HG03280 (cell line): ENCODE data around the gene ZNF580.

Experiments
- ATAC-seq: cut with Tn5 transposase; IDR thresholded peaks from one replicate; pipeline ENCODE4 v1.9.1; 2021; ENCODE audit warnings: mild to moderate bottlenecking, moderate library complexity; ENCODE audit not compliant: unreplicated experiment

The ZNF580 gene

GRCh38 chr19:55656988-55657747 is 16.4 kb downstream of the ZNF580 start:
- no peak for ATAC-seq

DNA sequence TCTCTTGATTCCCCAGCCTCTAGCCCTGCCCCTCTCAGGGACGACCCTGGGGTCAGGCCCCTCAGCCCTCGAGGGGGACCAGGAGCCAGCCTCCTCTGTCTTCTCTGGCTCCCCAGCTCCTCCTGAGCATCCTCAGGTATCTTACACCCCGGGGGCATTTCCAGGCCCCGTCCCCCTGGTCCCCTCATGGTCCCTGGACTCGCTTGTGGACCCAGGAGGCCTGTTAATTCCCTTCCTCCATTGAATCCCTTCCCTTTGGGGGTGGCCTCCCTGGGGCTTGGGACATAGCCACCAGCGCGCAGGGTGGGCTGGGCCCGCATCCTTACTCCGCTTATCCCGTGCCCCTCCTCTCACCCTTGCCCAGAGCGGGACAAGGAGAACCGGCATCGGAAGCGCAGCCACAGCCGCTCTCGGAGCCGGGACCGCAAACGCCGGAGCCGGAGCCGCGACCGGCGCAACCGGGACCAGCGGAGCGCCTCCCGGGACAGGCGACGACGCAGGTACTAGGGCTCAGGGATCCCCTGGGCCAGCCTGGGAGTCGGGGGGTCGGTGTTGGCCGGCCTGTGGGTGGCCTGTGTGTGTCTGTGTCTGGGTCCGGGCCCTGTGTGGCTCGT is 18.2 kb downstream of the ZNF580 start:
- no peak for ATAC-seq

DNA sequence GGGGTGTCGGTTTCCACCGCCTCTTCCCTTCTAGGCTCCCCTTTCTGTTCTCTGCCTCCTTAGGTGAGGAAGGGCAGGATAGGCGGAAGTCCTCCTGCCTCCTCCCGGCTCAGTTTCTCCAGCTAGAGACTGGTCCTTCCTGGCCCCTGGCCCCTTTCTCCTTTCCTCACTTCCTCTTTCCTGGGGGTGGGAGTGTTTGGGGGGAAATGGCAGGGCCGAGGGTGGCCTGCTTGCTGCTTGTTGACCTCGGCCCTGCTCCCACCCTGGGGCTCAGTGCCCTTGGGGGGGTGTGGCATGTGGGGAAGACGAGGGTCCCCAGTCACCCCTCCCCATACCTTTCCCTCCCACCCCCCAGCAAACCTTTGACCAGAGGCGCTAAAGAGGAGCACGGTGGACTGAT is 19.0 kb downstream of the ZNF580 start:
- ATAC-seq = no peak

GRCh38 chr19:55660404-55660803 is 19.6 kb downstream of the ZNF580 start:
- ATAC-seq = no peak

DNA sequence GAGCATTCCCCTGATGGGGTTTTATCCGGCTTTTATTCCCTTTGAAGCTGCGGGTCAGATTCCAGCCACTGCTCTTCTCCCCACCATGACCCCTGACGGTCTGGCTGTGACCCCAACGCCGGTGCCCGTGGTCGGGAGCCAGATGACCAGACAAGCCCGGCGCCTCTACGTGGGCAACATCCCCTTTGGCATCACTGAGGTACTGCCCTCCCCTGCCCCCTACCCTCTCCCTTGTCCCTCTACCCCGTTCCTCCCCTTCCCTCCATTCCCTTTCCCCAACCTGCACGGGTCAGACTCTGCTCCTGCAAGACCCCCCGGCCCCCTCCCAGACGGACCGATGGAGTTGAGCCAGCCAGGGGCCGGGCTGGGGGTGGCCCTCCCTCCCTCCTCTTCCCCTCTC is 20.2 kb downstream of the ZNF580 start:
- ATAC-seq = no peak

DNA sequence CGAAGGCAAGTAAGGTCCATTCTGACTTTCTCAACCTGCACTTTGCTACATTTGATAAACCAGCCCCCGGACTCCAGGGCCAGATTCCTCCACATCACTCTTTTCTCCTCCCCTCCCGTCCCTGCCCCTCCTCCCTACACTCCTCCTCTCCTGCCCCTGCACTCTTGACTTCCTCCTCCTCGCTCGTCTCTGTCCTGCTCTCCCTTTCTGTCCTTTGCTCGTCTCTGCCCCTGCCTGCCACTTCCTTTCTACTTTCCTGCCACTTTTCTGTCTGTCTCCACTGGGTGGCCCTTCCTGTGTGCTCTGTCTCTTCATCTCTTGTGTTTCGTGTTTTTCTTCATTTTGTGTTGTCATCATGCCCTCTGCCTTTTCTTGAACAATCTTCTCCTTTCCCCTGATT is 21.0 kb downstream of the ZNF580 start:
- ATAC-seq = no peak

- ATAC-seq = no peak
These were observed 23.2 kb downstream of the ZNF580 start for GRCh38 chr19:55663846-55664536.

DNA sequence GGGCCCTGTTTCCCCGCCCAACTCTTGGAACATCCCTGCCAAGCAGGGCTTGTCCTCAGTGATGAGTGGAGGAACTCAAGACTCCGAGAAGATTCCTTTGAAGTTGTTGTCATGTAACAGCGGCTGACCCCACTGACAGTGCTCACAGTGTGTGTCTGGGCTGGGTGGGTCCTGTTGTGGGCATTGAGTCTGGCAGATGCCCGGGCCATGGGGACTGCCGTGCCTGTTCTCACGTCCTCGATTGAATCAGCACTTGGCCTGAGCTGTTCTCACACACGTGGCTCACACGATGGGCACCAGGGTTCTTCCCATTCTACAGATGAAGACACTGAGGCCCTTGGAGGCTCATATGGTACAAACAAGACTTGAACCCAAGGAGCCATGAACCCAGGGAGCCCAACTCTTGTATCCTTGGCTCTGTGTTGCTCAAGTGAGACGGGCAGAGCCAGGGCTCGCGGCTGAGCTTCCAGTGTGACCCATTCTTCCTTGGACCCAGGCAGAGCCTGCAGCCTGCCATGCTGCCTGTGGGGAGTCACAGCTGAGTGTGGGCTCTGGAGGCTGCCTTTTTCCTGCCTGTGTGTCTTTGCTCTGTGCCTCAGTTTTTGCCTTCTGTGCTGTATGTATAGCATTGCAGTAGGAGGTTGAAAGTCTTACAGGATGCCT is 25.7 kb downstream of the ZNF580 start:
- ATAC-seq = no peak

- ATAC-seq = no peak
These were observed 26.2 kb downstream of the ZNF580 start for GRCh38 chr19:55667006-55667381.

DNA sequence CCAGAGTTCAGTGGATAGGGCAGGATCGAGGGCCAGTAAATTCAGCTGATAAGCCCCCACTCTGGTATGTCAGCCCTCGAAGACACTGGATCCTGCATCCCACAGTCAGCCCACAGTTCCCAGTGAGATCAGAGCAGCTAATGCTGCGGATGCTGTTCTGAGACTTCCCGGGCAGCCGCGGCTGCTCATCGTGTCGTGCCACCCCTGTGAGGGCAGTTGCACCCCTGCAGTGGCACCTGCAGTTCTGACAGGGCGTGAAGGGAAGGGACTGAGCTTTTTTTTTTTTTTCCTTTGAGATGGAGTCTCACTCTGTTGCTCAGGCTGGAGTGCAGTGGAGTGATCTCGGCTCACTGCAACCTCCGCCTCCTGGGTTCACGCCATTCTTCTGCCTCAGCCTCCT is 26.7 kb downstream of the ZNF580 start:
- no peak for ATAC-seq

GRCh38 chr19:55667958-55668357 is 27.2 kb downstream of the ZNF580 start:
- no peak for ATAC-seq

GRCh38 chr19:55668603-55669348 is 28.0 kb downstream of the ZNF580 start:
- ATAC-seq = no peak

DNA sequence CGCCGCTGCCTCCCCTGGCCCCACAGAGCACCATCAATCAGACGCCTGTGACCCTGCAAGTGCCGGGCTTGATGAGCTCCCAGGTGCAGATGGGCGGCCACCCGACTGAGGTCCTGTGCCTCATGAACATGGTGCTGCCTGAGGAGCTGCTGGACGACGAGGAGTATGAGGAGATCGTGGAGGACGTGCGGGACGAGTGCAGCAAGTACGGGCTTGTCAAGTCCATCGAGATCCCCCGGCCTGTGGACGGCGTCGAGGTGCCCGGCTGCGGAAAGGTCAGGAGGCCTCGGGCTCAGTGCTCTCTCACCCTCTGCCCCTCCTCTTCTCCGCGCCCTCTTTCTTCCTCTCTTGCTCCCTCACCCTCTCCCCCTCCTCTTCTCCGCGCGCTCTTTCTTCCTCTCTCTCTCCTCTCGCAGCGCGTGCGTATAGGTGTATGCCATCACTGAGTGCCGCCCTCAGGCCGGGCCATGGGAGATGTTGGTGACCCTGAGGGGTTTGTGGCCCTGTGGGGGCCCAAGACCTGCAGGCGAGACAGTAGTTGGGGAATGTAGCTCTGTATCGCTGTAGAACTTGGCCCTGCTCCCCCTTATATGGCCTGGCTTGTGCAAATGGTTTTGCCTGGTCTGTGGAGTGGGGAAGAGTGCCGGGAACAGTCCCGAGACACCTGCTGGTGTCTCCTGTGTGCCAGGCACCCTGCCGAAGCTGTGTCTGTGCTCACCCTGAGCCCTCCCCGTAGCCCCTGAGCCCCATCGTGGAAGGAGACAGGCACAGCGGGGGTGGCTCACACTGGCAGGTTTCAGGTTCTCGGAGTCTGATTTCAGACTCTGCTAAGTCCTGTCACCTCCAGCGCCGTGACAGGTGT is 28.8 kb downstream of the ZNF580 start:
- ATAC-seq = no peak

DNA sequence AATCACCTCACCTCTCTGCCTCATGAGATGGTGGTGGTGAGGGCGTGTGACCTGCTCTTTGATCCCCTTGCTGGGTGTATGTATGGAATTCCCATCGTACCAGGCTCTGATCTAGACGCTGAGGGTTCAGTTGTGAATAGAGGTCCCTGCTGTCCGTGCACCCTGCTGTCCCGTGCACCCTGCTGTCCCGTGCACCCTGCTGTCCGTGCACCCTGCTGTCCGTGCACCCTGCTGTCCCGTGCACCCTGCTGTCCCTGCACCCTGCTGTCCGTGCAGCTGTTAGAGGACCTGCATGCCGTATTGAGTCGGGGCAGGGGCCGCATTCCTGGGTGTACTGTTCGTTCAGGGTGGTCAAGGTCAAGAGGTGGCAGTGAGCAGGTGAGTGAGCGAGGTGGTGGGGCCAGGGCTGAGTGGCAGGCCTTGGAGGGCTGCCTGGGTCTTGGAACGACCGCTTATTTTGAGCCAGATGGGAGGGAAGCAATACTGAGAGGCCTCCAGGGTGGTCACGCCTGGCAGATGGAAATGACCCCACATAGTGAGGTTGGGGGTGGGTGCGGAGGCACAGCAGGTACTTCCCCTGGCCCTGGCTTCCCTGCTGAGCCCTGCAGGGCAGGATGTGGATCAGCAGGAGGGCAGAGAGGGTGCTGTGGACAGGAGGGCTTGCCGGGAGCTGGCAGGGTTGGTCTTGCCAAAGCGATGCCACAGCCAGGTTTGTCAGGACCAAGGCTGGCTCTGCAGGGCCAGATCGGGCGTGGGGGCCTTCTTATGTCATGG is 29.7 kb downstream of the ZNF580 start:
- ATAC-seq = no peak

DNA sequence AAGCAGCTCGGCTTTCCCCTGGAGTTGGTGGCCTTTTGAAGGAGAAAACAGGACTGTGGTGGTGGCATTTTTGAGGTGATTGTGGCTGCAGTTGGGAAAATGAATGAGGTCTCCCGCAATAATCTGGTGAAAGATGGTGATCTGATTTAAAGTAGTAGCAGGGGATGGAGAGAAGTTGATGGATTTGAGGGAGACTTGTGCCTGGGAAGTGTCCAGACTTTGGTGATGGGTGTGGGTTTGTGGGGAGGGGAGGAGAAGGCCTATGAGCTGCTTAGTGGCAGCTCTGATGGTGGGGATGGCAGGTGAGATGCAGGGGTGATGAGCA is 30.2 kb downstream of the ZNF580 start:
- no peak for ATAC-seq

GRCh38 chr19:55672418-55672817 is 31.6 kb downstream of the ZNF580 start:
- no peak for ATAC-seq

DNA sequence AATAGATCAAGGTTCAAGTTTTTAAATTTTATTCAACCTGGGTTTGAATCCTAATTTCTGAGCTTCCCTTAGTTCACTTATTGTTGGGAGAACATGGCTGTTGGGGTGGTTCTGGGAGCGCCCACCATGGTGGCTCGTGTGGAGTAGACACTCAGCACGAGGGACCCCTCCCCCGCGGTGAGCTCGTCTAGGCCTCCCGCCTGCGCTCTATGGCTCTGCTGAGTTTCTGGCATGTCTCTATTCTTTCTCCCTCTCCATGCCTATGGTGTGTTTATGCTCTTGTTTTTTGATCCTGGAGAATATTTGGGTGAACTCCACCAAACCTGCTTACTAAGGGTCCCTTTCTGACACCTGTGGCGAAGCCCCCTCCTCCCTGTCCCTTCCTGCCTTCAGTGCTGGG is 32.7 kb downstream of the ZNF580 start:
- no peak for ATAC-seq

DNA sequence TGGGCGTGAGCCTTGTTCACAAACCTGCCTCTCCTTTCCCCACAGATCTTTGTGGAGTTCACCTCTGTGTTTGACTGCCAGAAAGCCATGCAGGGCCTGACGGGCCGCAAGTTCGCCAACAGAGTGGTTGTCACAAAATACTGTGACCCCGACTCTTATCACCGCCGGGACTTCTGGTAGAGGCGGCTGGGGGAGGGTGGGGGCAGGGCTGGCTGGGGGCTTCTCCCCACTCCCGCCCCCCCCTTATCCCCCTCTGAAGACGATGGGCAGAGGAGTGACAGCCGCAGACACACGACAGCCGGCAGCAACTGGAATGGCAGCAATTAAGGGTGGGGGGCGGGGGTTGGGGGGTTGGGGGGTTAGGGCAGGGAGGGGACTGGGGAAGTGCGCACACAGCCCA is 33.1 kb downstream of the ZNF580 start:
- no peak for ATAC-seq

GRCh38 chr19:55674459-55674840 is 33.6 kb downstream of the ZNF580 start:
- no peak for ATAC-seq
